Measurements from ENCODE around the gene GDAP2. TPM values are rescaled to one million over a fixed set of nuclear protein-coding genes. Genes with fewer than 3 reads are reported as not detected.

GDAP2 gene
- total and polyA plus RNA-seq, 2 donors (not counting 3 experiments of a cell fraction or from before 2014, with no cell fraction given): 4.5 to 21.5 TPM

- Histone ChIP-seq H3K9ac (replicated peaks; ENCODE audit: extremely low read depth, insufficient read depth, low read length) (no peak overlapping the region), H3K4me2 (ENCODE audit: insufficient read depth, low read length) (no peak overlapping the region), H3K27me3 (ENCODE audit: control insufficient read depth in 2 of 2, insufficient read depth in 2 of 2, low read length in 2 of 2) (no peaks in the 10 kb centered on the region), H3K79me2 (ENCODE audit: control insufficient read depth, insufficient read depth, low read length) (no peaks in the 10 kb centered on the region), H3K9me1 (replicated peaks; ENCODE audit: control insufficient read depth, extremely low read depth, insufficient read depth, low read length) (no peaks in the 10 kb centered on the region), H3K9me3 (replicated peaks; ENCODE audit: control insufficient read depth, insufficient read depth, low read length) (no peaks in the 10 kb centered on the region), H3K4me1 (ENCODE audit: control insufficient read depth, extremely low read depth, insufficient read depth, low read length) (no peaks in the 10 kb centered on the region), H4K20me1 (replicated peaks; ENCODE audit: control insufficient read depth, extremely low read depth, insufficient read depth, low read length) (no peaks in the 10 kb centered on the region), H3K36me3 (ENCODE audit: control insufficient read depth in 2 of 2, extremely low read depth in 1 of 2, insufficient read depth in 2 of 2, low read length in 2 of 2) (no peaks in the 10 kb centered on the region), H3K4me3 (replicated peaks in 1 of 3; ENCODE audit: insufficient read depth in 1 of 3, low read depth in 1 of 3, low read length in 3 of 3) (no peak overlapping the region), H3K27ac (ENCODE audit: insufficient read depth, low read depth, low read length) (no peak overlapping the region), H2AFZ (ENCODE audit: low read depth, low read length) (no peak overlapping the region)
- DNase-seq (ENCODE audit: low read depth, low spot score): no peak
- dilution Hi-C loops (cut with MboI; ENCODE audit: extremely low pct_ligation_motif_present, low sequenced_read_pairs) (no loop called here), intact Hi-C loops (cut with micrococcal nuclease) (no loop called here)
- ChIA-PET CTCF (no interaction called here), POLR2A (no interaction called here)
- TF ChIP-seq MYC (IDR thresholded peaks at IDR 0.05; ENCODE audit: low read depth, low read length) (no peak), JUN (IDR thresholded peaks at IDR 0.05; ENCODE audit: borderline replicate concordance, insufficient read depth, insufficient read length, low read depth) (no peak), CTCF (IDR thresholded peaks at IDR 0.05; ENCODE audit: extremely low read depth in 1 of 2, insufficient read depth in 1 of 2, low read depth in 1 of 2, low read length in 2 of 2) (no peak), MAX (IDR thresholded peaks at IDR 0.05; ENCODE audit: insufficient read depth, insufficient read length) (no peak), FOS (IDR thresholded peaks at IDR 0.05; ENCODE audit: borderline replicate concordance, insufficient read depth, low read length) (no peak), GATA2 (IDR thresholded peaks at IDR 0.05; ENCODE audit: insufficient read depth, insufficient read length, low read depth, low read length) (no peak), EZH2 (IDR thresholded peaks at IDR 0.05; ENCODE audit: borderline replicate concordance, low read depth, low read length, severe bottlenecking) (no peak), POLR2A (IDR thresholded peaks at IDR 0.05; ENCODE audit: low read depth, low read length) (no peak), POLR2AphosphoS5 (IDR thresholded peaks at IDR 0.05; ENCODE audit: insufficient read depth, low read depth, low read length) (no peak)
- no peak for FAIRE-seq
- BruUV-seq (replicated peaks): no TSS peak
Observed at GRCh38 chr1:117859901-117860300, 69.5 kb downstream of the GDAP2 start.

Data from endothelial cell of umbilical vein (primary cell).